Measurements from ENCODE around the gene RFX3. TPM values are rescaled to one million over a fixed set of nuclear protein-coding genes. Genes with fewer than 3 reads are reported as not detected.
A peak's percentile ranks its signal among the peaks of the same experiment; 100 is the strongest.

The RFX3 gene
- total RNA-seq, 1 experiment from 2014 or later = 4.5 TPM

- no peaks in the 10 kb centered on the region for H3K79me2 ChIP-seq (ENCODE audit: low read length)
- peaks cover 8% of the 10 kb centered on the region; the same call in 1 of the 2 replicates for H3K4me1 ChIP-seq (ENCODE audit: insufficient read depth, low read length)
- H3K36me3 ChIP-seq (ENCODE audit: low read depth, low read length) = no peaks in the 10 kb centered on the region
- ATAC-seq = no peak
- H3F3A ChIP-seq (ENCODE audit: low read length, unreplicated experiment) = no peaks in the 10 kb centered on the region
- no peaks in the 10 kb centered on the region for H3K9me3 ChIP-seq (ENCODE audit: low read length)
- H3K9me2 ChIP-seq (replicated peaks; ENCODE audit: low read length) = no peaks in the 10 kb centered on the region
- H3K27me3 ChIP-seq (ENCODE audit: low read length) = no peaks in the 10 kb centered on the region
- ChIA-PET POLR2A (ENCODE audit: unreplicated experiment) (no interaction called here), CTCF (no interaction called here)
- no TSS peak for BruUV-seq (replicated peaks)
- TF ChIP-seq EZH2 (IDR thresholded peaks at IDR 0.05; ENCODE audit: low read length, unreplicated experiment) = no peak
- TF ChIP-seq EZH2phosphoT487 (IDR thresholded peaks at IDR 0.05; ENCODE audit: borderline replicate concordance, low read length) = no peak
- TF ChIP-seq CTCF (conservative IDR thresholded peaks at IDR 0.05; ENCODE audit: low read depth, low read length) = no peak
- H3K4me3 ChIP-seq (ENCODE audit: low read length) = no peak overlapping the region
- intact Hi-C loops (cut with micrococcal nuclease) = no loop called here
- no peak overlapping the region for H3K9ac ChIP-seq (ENCODE audit: low read length)
- no peak overlapping the region for H2AFZ ChIP-seq (ENCODE audit: low read length)
- H3K27ac ChIP-seq (ENCODE audit: low read length) = no peak overlapping the region
- DNase-seq = no peak
- no peaks in the 10 kb centered on the region for H4K20me1 ChIP-seq (ENCODE audit: low read length)
- no peak overlapping the region for H3K4me2 ChIP-seq (ENCODE audit: low read length)
These were observed 262.8 kb downstream of the RFX3 start for GRCh38 chr9:3262826-3263529.

GRCh38 chr9:3261484-3261883, 264.3 kb downstream of the RFX3 start:
- DNase-seq = peak; percentile 40
- Histone ChIP-seq H3F3A (ENCODE audit: low read length, unreplicated experiment) (no peaks in the 10 kb centered on the region), H3K9ac (ENCODE audit: low read length) (no peak overlapping the region), H3K9me3 (ENCODE audit: low read length) (no peaks in the 10 kb centered on the region), H3K4me1 (ENCODE audit: insufficient read depth, low read length) (peaks cover 8% of the 10 kb centered on the region; the same call in 1 of the 2 replicates), H3K36me3 (ENCODE audit: low read depth, low read length) (no peaks in the 10 kb centered on the region), H3K9me2 (replicated peaks; ENCODE audit: low read length) (no peaks in the 10 kb centered on the region), H3K27me3 (ENCODE audit: low read length) (no peaks in the 10 kb centered on the region), H3K27ac (ENCODE audit: low read length) (no peak overlapping the region), H3K4me3 (ENCODE audit: low read length) (no peak overlapping the region), H2AFZ (ENCODE audit: low read length) (no peak overlapping the region), H4K20me1 (ENCODE audit: low read length) (no peaks in the 10 kb centered on the region), H3K79me2 (ENCODE audit: low read length) (no peaks in the 10 kb centered on the region), H3K4me2 (ENCODE audit: low read length) (no peak overlapping the region)
- no peak; the same call in 1 of the 2 replicates for ATAC-seq
- TF ChIP-seq CTCF (conservative IDR thresholded peaks at IDR 0.05; ENCODE audit: low read depth, low read length) = no peak
- no peak for TF ChIP-seq EZH2phosphoT487 (IDR thresholded peaks at IDR 0.05; ENCODE audit: borderline replicate concordance, low read length)
- TF ChIP-seq EZH2 (IDR thresholded peaks at IDR 0.05; ENCODE audit: low read length, unreplicated experiment) = no peak
- ChIA-PET POLR2A (ENCODE audit: unreplicated experiment) (no interaction called here), CTCF (no interaction called here)
- no TSS peak for BruUV-seq (replicated peaks)
- intact Hi-C loops (cut with micrococcal nuclease) = no loop called here

DNA sequence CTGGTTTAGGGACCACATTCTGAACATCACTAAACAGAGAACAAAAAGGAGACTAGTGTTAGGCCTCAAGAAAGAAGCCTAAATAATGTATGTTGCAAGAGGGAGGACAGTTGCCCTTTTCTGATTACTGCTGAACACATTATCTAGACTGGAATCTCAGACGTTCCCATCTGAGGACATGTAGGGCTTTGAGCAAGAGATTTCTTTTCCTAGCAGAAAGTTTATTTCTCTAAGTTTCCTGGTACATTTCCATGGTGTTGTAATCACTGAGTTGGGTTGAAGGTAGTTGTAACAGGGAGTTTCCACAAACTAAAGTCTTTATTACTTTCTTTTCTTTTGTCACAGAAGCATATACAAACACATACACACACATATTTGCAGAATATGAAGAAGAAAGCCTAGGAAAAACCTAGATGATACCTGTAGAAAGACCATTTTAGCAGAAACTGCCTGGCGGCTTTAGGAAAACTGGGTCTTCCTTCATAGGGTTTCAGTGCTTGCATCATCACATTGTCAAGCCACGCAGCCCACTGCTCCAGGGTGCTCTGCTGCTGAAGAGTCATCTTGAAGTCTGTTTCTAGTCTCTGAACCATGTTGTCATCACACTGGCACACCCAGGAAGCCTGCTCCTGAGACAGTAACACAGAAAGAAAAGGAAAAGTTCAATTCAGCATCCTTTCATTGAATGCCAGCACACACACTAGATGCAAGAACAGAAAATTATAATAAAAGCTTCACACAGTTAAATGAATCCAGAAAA, 269.1 kb downstream of the RFX3 start:
- ChIA-PET POLR2A (ENCODE audit: unreplicated experiment) (no interaction called here), CTCF (no interaction called here)
- Histone ChIP-seq H3F3A (ENCODE audit: low read length, unreplicated experiment) (no peaks in the 10 kb centered on the region), H3K4me1 (ENCODE audit: insufficient read depth, low read length) (peaks cover 6% of the 10 kb centered on the region; the same call in 1 of the 2 replicates), H3K9me3 (ENCODE audit: low read length) (no peaks in the 10 kb centered on the region), H3K36me3 (ENCODE audit: low read depth, low read length) (no peaks in the 10 kb centered on the region), H3K9me2 (replicated peaks; ENCODE audit: low read length) (no peaks in the 10 kb centered on the region), H3K4me3 (ENCODE audit: low read length) (no peak overlapping the region), H3K9ac (ENCODE audit: low read length) (no peak overlapping the region), H3K27ac (ENCODE audit: low read length) (no peak overlapping the region), H3K79me2 (ENCODE audit: low read length) (no peaks in the 10 kb centered on the region), H3K27me3 (ENCODE audit: low read length) (no peaks in the 10 kb centered on the region), H4K20me1 (ENCODE audit: low read length) (no peaks in the 10 kb centered on the region), H3K4me2 (ENCODE audit: low read length) (no peak overlapping the region), H2AFZ (ENCODE audit: low read length) (no peak overlapping the region)
- TF ChIP-seq EZH2 (IDR thresholded peaks at IDR 0.05; ENCODE audit: low read length, unreplicated experiment) = no peak
- TF ChIP-seq EZH2phosphoT487 (IDR thresholded peaks at IDR 0.05; ENCODE audit: borderline replicate concordance, low read length) = no peak
- no peak for TF ChIP-seq CTCF (conservative IDR thresholded peaks at IDR 0.05; ENCODE audit: low read depth, low read length)
- ATAC-seq (no peak), DNase-seq (no peak)
- intact Hi-C loops (cut with micrococcal nuclease) = no loop called here
- BruUV-seq (replicated peaks) = no TSS peak
